Neural cell (in vitro differentiated cells): ENCODE results near the gene SLC16A3. TPM values are rescaled to one million over a fixed set of nuclear protein-coding genes. Genes with fewer than 3 reads are reported as not detected.

ENCODE experiments used
- H2AFZ ChIP-seq: fragments of 200-600, 300-800 bp; sonication (generic), shearing (Covaris generic); 2 replicates; pipeline ENCODE4 v1.6.0; 2014; ENCODE audit warnings: low read depth, mild to moderate bottlenecking, antibody characterized with exemption, low read length, moderate library complexity
- H3F3A ChIP-seq: fragments of 200-600 bp; shearing (Covaris generic); 2 replicates; pipeline ENCODE4 v1.6.1; 2016; ENCODE audit warnings: mild to moderate bottlenecking, moderate library complexity, mixed read lengths, antibody characterized with exemption, low read length; ENCODE audit not compliant: insufficient read depth, poor library complexity, severe bottlenecking
- H3K27ac ChIP-seq: fragments of 200-600, 300-800 bp; sonication (generic), shearing (Covaris generic); 2 replicates; pipeline ENCODE4 v1.5.1; 2014; ENCODE audit warnings: mild to moderate bottlenecking, low read length, moderate library complexity
- H3K27me3 ChIP-seq: fragments of 300-800, 200-600 bp; sonication (generic), shearing (Covaris generic); 2 replicates; pipeline ENCODE4 v1.6.0; 2014; ENCODE audit warnings: mild to moderate bottlenecking, low read depth, low read length, moderate library complexity; ENCODE audit not compliant: insufficient read depth
- H3K36me3 ChIP-seq: fragments of 300-800, 200-600 bp; sonication (generic), shearing (Covaris generic); 2 replicates; pipeline ENCODE4 v1.5.1; 2014; ENCODE audit warnings: mild to moderate bottlenecking, antibody characterized with exemption, low read length, moderate library complexity; ENCODE audit not compliant: insufficient read depth
- H3K4me2 ChIP-seq: fragments of 300-800, 200-600 bp; sonication (generic), shearing (Covaris generic); 2 replicates; pipeline ENCODE4 v1.6.0; 2014; ENCODE audit warnings: mild to moderate bottlenecking, low read length
- H3K4me3 ChIP-seq: fragments of 300-800, 200-600 bp; sonication (generic), shearing (Covaris generic); 2 replicates; pipeline ENCODE4 v1.5.1; 2014; ENCODE audit warnings: mild to moderate bottlenecking, low read length, moderate library complexity
- H3K79me2 ChIP-seq: fragments of 200-600 bp; shearing (Covaris generic); replicated peaks from 2 replicates; pipeline ENCODE4 v1.6.0; 2014; ENCODE audit warnings: mild to moderate bottlenecking, low read length, moderate library complexity; ENCODE audit not compliant: insufficient read depth
- H3K9ac ChIP-seq: fragments of 300-800, 200-600 bp; sonication (generic), shearing (Covaris generic); 2 replicates; pipeline ENCODE4 v1.6.1; 2016; ENCODE audit warnings: mild to moderate bottlenecking, low read length, mixed read lengths
- H3K9me2 ChIP-seq: fragments of 200-600 bp; shearing (Covaris generic); 2 replicates; pipeline ENCODE4 v1.6.1; 2016; ENCODE audit warnings: mild to moderate bottlenecking, low read length, mixed read lengths; ENCODE audit not compliant: insufficient read depth
- H3K9me3 ChIP-seq: fragments of 200-600, 300-800 bp; sonication (generic), shearing (Covaris generic); 2 replicates; pipeline ENCODE4 v1.6.1; 2016; ENCODE audit warnings: mild to moderate bottlenecking, mixed run types, low read length, moderate library complexity, mixed read lengths
- H4K20me1 ChIP-seq: fragments of 200-600 bp; shearing (Covaris generic); 2 replicates; pipeline ENCODE4 v1.6.1; 2016; ENCODE audit warnings: mild to moderate bottlenecking, mixed run types; ENCODE audit not compliant: insufficient read depth
- CTCF ChIP-seq: fragments of 450-650 bp; IDR thresholded peaks from 2 replicates; pipeline ENCODE4 v1.5.1; 2014; ENCODE audit warnings: antibody characterized with exemption, mild to moderate bottlenecking, moderate library complexity; ENCODE audit not compliant: poor library complexity, severe bottlenecking
- EP300 ChIP-seq: fragments of 450-650 bp; conservative IDR thresholded peaks from 2 replicates; pipeline ENCODE4 v1.6.1; 2014; ENCODE audit warnings: antibody characterized with exemption, mild to moderate bottlenecking, moderate library complexity; ENCODE audit not compliant: poor library complexity, severe bottlenecking
- EZH2 ChIP-seq: fragments of 200-600, 300-800 bp; shearing (Covaris generic), sonication (generic); IDR thresholded peaks from 2 replicates; pipeline ENCODE4 v1.6.1; 2014; ENCODE audit warnings: antibody characterized with exemption, low read length, borderline replicate concordance, mild to moderate bottlenecking; ENCODE audit not compliant: insufficient read depth, poor library complexity, severe bottlenecking
- MXI1 ChIP-seq: fragments of 450-650 bp; conservative IDR thresholded peaks from 2 replicates; pipeline ENCODE4 v1.6.1; 2014; ENCODE audit warnings: antibody characterized with exemption, mild to moderate bottlenecking; ENCODE audit not compliant: poor library complexity, severe bottlenecking
- POLR2AphosphoS5 ChIP-seq: IDR thresholded peaks from 2 replicates; pipeline ENCODE4 v1.6.1; 2012
- RAD21 ChIP-seq: fragments of 450-650 bp; conservative IDR thresholded peaks from 2 replicates; pipeline ENCODE4 v1.6.1; 2014; ENCODE audit warnings: antibody characterized with exemption, mild to moderate bottlenecking, moderate library complexity
- REST ChIP-seq: IDR thresholded peaks from 2 replicates; pipeline ENCODE4 v1.6.1; 2012; ENCODE audit warnings: borderline replicate concordance
- SMC3 ChIP-seq: fragments of 450-650 bp; conservative IDR thresholded peaks from 2 replicates; pipeline ENCODE4 v1.6.1; 2014; ENCODE audit warnings: antibody characterized with exemption, mild to moderate bottlenecking, moderate library complexity; ENCODE audit not compliant: poor library complexity
- TAF1 ChIP-seq: IDR thresholded peaks from 2 replicates; pipeline ENCODE4 v1.6.1; 2012; ENCODE audit warnings: low read depth
- polyA plus RNA-seq: library from polyadenylated mRNA; depleted of rRNA; stranded (reverse); fragments of >200 nt; gene quantifications from 2 replicates; pipeline ENCODE4 v1.2.3, GENCODE V29; 2014

SLC16A3 gene
- polyA plus RNA-seq, 1 donor from 2014 or later, result 0.56 TPM

- TF ChIP-seq REST, result no peak
Measured at GRCh38 chr17:82222816-82223215, 6.0 kb upstream of the SLC16A3 start (continued).

- no peak overlapping the region for H3K27ac ChIP-seq
- TF ChIP-seq MXI1 (no peak), CTCF (no peak)
- H3K27me3 ChIP-seq, result peaks cover 13% of the 10 kb centered on the region
- no peaks in the 10 kb centered on the region for H3K79me2 ChIP-seq
- H3K9ac ChIP-seq, result no peak overlapping the region
- H3K9me3 ChIP-seq, result no peaks in the 10 kb centered on the region
- H3F3A ChIP-seq, result no peaks in the 10 kb centered on the region
- no peaks in the 10 kb centered on the region for H4K20me1 ChIP-seq
- H3K4me3 ChIP-seq, result no peak overlapping the region
- H3K36me3 ChIP-seq, result no peaks in the 10 kb centered on the region
- no peak overlapping the region for H2AFZ ChIP-seq
- H3K4me2 ChIP-seq, result no peak overlapping the region
- no peaks in the 10 kb centered on the region for H3K9me2 ChIP-seq
Measured at GRCh38 chr17:82223517-82223916, 5.3 kb upstream of the SLC16A3 start.

GRCh38 chr17:82224666-82225065 lies 4.2 kb upstream of the SLC16A3 start:
- H3K27me3 ChIP-seq, result peaks cover 22% of the 10 kb centered on the region

More at GRCh38 chr17:82224666-82225065, 4.2 kb upstream of the SLC16A3 start:
- no peaks in the 10 kb centered on the region for H3K79me2 ChIP-seq
- H2AFZ ChIP-seq, result no peak overlapping the region
- no peaks in the 10 kb centered on the region for H3F3A ChIP-seq
- no peaks in the 10 kb centered on the region for H4K20me1 ChIP-seq
- no peak overlapping the region for H3K9ac ChIP-seq
- H3K9me2 ChIP-seq, result no peaks in the 10 kb centered on the region
- H3K36me3 ChIP-seq, result no peaks in the 10 kb centered on the region
- H3K4me3 ChIP-seq, result no peak overlapping the region
- H3K27ac ChIP-seq, result no peak overlapping the region
- no peak overlapping the region for H3K4me2 ChIP-seq
- no peaks in the 10 kb centered on the region for H3K9me3 ChIP-seq
- no peak for TF ChIP-seq CTCF
- TF ChIP-seq EZH2, result no peak
- TF ChIP-seq POLR2AphosphoS5, result no peak
- no peak for TF ChIP-seq TAF1
- no peak for TF ChIP-seq SMC3
- TF ChIP-seq RAD21, result no peak
- TF ChIP-seq EP300, result no peak
- TF ChIP-seq REST, result no peak
- TF ChIP-seq MXI1, result no peak
